ENCODE measurements around the gene MOSMO.

MOSMO gene

DNA sequence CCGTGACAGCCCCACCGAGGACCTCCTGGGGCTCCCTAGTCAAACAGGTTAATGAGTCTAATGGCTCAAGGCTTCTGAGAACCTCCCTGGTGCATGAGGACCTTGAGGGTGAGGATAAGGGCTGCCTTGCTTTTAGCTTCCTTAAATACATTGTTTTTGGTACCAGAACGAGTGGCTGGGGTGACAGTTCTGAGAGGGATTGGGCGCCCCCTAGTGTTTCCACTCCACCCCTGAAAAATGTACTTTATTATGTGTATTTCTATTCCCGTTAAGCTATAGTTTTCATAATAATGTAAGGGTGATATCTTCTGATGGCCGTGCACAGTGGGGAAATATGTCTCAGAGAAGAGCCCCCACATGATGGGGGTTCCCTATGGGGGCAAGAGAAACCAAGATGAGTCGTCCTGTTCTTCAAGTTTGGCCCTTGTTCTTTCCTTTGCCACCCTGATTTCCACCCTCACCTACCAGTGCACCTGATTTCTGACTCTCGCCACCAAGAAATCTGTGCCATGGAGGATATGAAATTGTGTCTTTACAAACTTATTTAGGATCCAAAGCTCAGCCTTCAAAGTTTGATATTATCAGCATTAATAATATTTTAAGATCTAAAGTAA, 69.9 kb downstream of the MOSMO start:
- Histone ChIP-seq H3K36me3 (ENCODE audit: insufficient read depth, low read length) (peaks cover 26% of the 10 kb centered on the region), H3K4me3 (ENCODE audit: low read length) (no peak overlapping the region), H3K27me3 (ENCODE audit: control insufficient read depth, insufficient read depth, low read length) (no peaks in the 10 kb centered on the region), H3K4me1 (ENCODE audit: control insufficient read depth, insufficient read depth, low read length) (peaks cover 39% of the 10 kb centered on the region), H3K9ac (ENCODE audit: low read depth, low read length) (no peak overlapping the region), H3K4me2 (ENCODE audit: low read length) (no peak overlapping the region), H3K9me3 (replicated peaks; ENCODE audit: low read length) (no peaks in the 10 kb centered on the region)

DNA sequence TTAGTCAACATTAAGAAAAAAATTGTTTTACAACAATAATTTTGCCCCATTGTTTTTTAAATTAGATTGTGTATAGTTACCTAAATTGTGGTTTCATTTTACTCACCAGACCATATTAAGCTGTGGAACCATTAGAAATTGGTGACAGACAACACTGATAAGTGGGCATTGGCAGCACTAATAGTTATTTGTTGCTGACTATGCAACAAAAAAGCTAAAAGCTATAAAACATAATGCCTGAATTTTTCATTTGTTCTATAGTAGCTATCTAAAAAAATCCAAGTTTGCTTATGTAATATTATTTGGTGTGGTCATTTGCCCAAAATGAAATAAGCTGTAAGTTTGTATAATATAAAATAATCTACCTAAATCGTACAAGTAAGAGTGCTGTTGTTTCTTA, 70.7 kb downstream of the MOSMO start:
- H3K4me1 ChIP-seq (ENCODE audit: control insufficient read depth, insufficient read depth, low read length): peaks cover 37% of the 10 kb centered on the region
- H3K27me3 ChIP-seq (ENCODE audit: control insufficient read depth, insufficient read depth, low read length): no peaks in the 10 kb centered on the region
- no peaks in the 10 kb centered on the region for H3K9me3 ChIP-seq (replicated peaks; ENCODE audit: low read length)
- H3K36me3 ChIP-seq (ENCODE audit: insufficient read depth, low read length): peaks cover 30% of the 10 kb centered on the region
- no peak overlapping the region for H3K4me3 ChIP-seq (ENCODE audit: low read length)
- no peak overlapping the region for H3K4me2 ChIP-seq (ENCODE audit: low read length)
- H3K9ac ChIP-seq (ENCODE audit: low read depth, low read length): no peak overlapping the region

- Histone ChIP-seq H3K4me2 (ENCODE audit: low read length) (no peak overlapping the region), H3K4me3 (ENCODE audit: low read length) (no peak overlapping the region), H3K4me1 (ENCODE audit: control insufficient read depth, insufficient read depth, low read length) (peaks cover 15% of the 10 kb centered on the region), H3K27me3 (ENCODE audit: control insufficient read depth, insufficient read depth, low read length) (no peaks in the 10 kb centered on the region), H3K9me3 (replicated peaks; ENCODE audit: low read length) (no peaks in the 10 kb centered on the region), H3K9ac (ENCODE audit: low read depth, low read length) (no peak overlapping the region), H3K36me3 (ENCODE audit: insufficient read depth, low read length) (peaks cover 26% of the 10 kb centered on the region)
Observed at GRCh38 chr16:22081050-22081449, 73.1 kb downstream of the MOSMO start.

GRCh38 chr16:22086440-22086839, 78.5 kb downstream of the MOSMO start:
- Histone ChIP-seq H3K4me3 (ENCODE audit: low read length) (no peak overlapping the region), H3K36me3 (ENCODE audit: insufficient read depth, low read length) (peaks cover 27% of the 10 kb centered on the region)

GRCh38 chr16:22088642-22089041, 80.7 kb downstream of the MOSMO start:
- Histone ChIP-seq H3K36me3 (ENCODE audit: insufficient read depth, low read length) (peaks cover 16% of the 10 kb centered on the region), H3K9ac (ENCODE audit: low read depth, low read length) (no peak overlapping the region), H3K4me3 (ENCODE audit: low read length) (no peak overlapping the region), H3K4me1 (ENCODE audit: control insufficient read depth, insufficient read depth, low read length) (no peaks in the 10 kb centered on the region), H3K9me3 (replicated peaks; ENCODE audit: low read length) (no peaks in the 10 kb centered on the region), H3K27me3 (ENCODE audit: control insufficient read depth, insufficient read depth, low read length) (no peaks in the 10 kb centered on the region), H3K4me2 (ENCODE audit: low read length) (no peak overlapping the region)

More at GRCh38 chr16:22086440-22086839, 78.5 kb downstream of the MOSMO start:
- H3K9me3 ChIP-seq (replicated peaks; ENCODE audit: low read length): no peaks in the 10 kb centered on the region
- H3K4me2 ChIP-seq (ENCODE audit: low read length): no peak overlapping the region
- no peaks in the 10 kb centered on the region for H3K27me3 ChIP-seq (ENCODE audit: control insufficient read depth, insufficient read depth, low read length)
- no peak overlapping the region for H3K9ac ChIP-seq (ENCODE audit: low read depth, low read length)
- H3K4me1 ChIP-seq (ENCODE audit: control insufficient read depth, insufficient read depth, low read length): peaks cover 7% of the 10 kb centered on the region

GRCh38 chr16:22089910-22090309, 82.0 kb downstream of the MOSMO start:
- H3K4me3 ChIP-seq (ENCODE audit: low read length): no peak overlapping the region
- no peaks in the 10 kb centered on the region for H3K9me3 ChIP-seq (replicated peaks; ENCODE audit: low read length)
- no peak overlapping the region for H3K9ac ChIP-seq (ENCODE audit: low read depth, low read length)
- H3K36me3 ChIP-seq (ENCODE audit: insufficient read depth, low read length): peaks cover 16% of the 10 kb centered on the region
- H3K4me1 ChIP-seq (ENCODE audit: control insufficient read depth, insufficient read depth, low read length): no peaks in the 10 kb centered on the region
- H3K27me3 ChIP-seq (ENCODE audit: control insufficient read depth, insufficient read depth, low read length): no peaks in the 10 kb centered on the region
- H3K4me2 ChIP-seq (ENCODE audit: low read length): no peak overlapping the region

DNA sequence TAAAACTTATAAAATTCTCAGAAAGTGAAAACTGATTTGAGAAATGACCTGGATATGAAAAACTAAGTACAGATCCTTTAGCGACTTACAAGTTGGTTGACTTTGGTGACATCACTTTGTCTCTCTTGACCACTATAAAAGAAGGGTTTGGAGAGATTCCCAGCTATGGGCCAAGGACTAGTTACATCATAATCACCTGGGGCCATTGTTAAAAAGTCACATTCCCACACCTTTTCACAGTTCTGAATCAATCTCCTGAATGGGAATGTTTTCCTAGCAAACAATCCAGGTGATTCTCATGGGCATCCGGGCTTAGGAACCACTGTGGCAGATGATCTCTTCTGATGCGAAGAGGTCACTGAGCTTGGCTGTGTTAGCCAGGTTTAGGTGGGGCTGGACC, 83.8 kb downstream of the MOSMO start:
- no peak overlapping the region for H3K9ac ChIP-seq (ENCODE audit: low read depth, low read length)
- no peaks in the 10 kb centered on the region for H3K27me3 ChIP-seq (ENCODE audit: control insufficient read depth, insufficient read depth, low read length)
- H3K4me2 ChIP-seq (ENCODE audit: low read length): no peak overlapping the region
- no peaks in the 10 kb centered on the region for H3K9me3 ChIP-seq (replicated peaks; ENCODE audit: low read length)
- peaks cover 4% of the 10 kb centered on the region for H3K36me3 ChIP-seq (ENCODE audit: insufficient read depth, low read length)
- H3K4me3 ChIP-seq (ENCODE audit: low read length): no peak overlapping the region
- no peaks in the 10 kb centered on the region for H3K4me1 ChIP-seq (ENCODE audit: control insufficient read depth, insufficient read depth, low read length)

GRCh38 chr16:22092143-22092933, 84.4 kb downstream of the MOSMO start, which contains the start of gene VWA3A:
VWA3A (plus strand) TSS chr16:22092541; CDS start chr16:22092638, 97 bp downstream.
- no peaks in the 10 kb centered on the region for H3K4me1 ChIP-seq (ENCODE audit: control insufficient read depth, insufficient read depth, low read length)
- no peak within 1 kb of the TSS for H3K4me2 ChIP-seq (ENCODE audit: low read length)
- no peaks in the 10 kb centered on the region for H3K36me3 ChIP-seq (ENCODE audit: insufficient read depth, low read length)
- no peaks in the 10 kb centered on the region for H3K9me3 ChIP-seq (replicated peaks; ENCODE audit: low read length)
- no peak within 1 kb of the TSS for H3K4me3 ChIP-seq (ENCODE audit: low read length)
- no peaks in the 10 kb centered on the region for H3K27me3 ChIP-seq (ENCODE audit: control insufficient read depth, insufficient read depth, low read length)
- no peak within 1 kb of the TSS for H3K9ac ChIP-seq (ENCODE audit: low read depth, low read length)

DNA sequence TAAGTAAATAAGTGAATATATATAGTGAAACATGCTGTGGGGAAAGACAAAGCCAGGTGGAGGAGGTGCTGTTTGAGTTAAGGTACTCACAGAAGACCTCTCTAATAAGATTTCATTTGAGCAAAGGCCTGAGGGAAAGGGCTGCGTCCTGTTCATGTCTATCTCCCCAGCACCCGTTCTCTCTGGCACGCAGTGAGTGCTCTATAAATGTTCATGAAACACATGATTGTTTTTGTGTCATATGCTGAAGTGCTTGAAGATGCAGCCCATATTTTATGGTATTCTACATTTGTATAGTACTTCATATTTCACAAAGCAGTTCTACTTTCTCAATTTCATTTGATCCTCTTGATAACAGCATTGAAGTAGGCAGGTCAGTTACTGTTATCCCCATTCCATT, 85.4 kb downstream of the MOSMO start:
- H3K9ac ChIP-seq (ENCODE audit: low read depth, low read length): no peak overlapping the region
- no peak overlapping the region for H3K4me2 ChIP-seq (ENCODE audit: low read length)
- H3K27me3 ChIP-seq (ENCODE audit: control insufficient read depth, insufficient read depth, low read length): no peaks in the 10 kb centered on the region
- no peaks in the 10 kb centered on the region for H3K9me3 ChIP-seq (replicated peaks; ENCODE audit: low read length)
- H3K36me3 ChIP-seq (ENCODE audit: insufficient read depth, low read length): no peaks in the 10 kb centered on the region
- H3K4me1 ChIP-seq (ENCODE audit: control insufficient read depth, insufficient read depth, low read length): no peaks in the 10 kb centered on the region
- no peak overlapping the region for H3K4me3 ChIP-seq (ENCODE audit: low read length)

GRCh38 chr16:22093996-22094395, 86.1 kb downstream of the MOSMO start:
- no peaks in the 10 kb centered on the region for H3K27me3 ChIP-seq (ENCODE audit: control insufficient read depth, insufficient read depth, low read length)
- no peaks in the 10 kb centered on the region for H3K9me3 ChIP-seq (replicated peaks; ENCODE audit: low read length)
- no peak overlapping the region for H3K9ac ChIP-seq (ENCODE audit: low read depth, low read length)
- H3K4me1 ChIP-seq (ENCODE audit: control insufficient read depth, insufficient read depth, low read length): no peaks in the 10 kb centered on the region
- H3K4me2 ChIP-seq (ENCODE audit: low read length): no peak overlapping the region
- no peak overlapping the region for H3K4me3 ChIP-seq (ENCODE audit: low read length)
- no peaks in the 10 kb centered on the region for H3K36me3 ChIP-seq (ENCODE audit: insufficient read depth, low read length)

GRCh38 chr16:22098405-22099255, 90.7 kb downstream of the MOSMO start:
- H3K27me3 ChIP-seq (ENCODE audit: control insufficient read depth, insufficient read depth, low read length): no peaks in the 10 kb centered on the region
- H3K9me3 ChIP-seq (replicated peaks; ENCODE audit: low read length): no peaks in the 10 kb centered on the region
- peak overlapping the region; percentile 69 for H3K4me2 ChIP-seq (ENCODE audit: low read length)
- no peaks in the 10 kb centered on the region for H3K4me1 ChIP-seq (ENCODE audit: control insufficient read depth, insufficient read depth, low read length)
- H3K36me3 ChIP-seq (ENCODE audit: insufficient read depth, low read length): no peaks in the 10 kb centered on the region
- no peak overlapping the region for H3K9ac ChIP-seq (ENCODE audit: low read depth, low read length)
- peak overlapping the region; percentile 53 for H3K4me3 ChIP-seq (ENCODE audit: low read length)

Data from skeletal muscle satellite cell (primary cell).